Measurements from ENCODE around the gene HNRNPUL2.
A peak's percentile ranks its signal among the peaks of the same experiment; 100 is the strongest.
"Not testable (repeated sequence)": the region's sequence is repeated elsewhere in the genome, so short reads cannot be mapped to it uniquely, and the experiment has no call there.

The HNRNPUL2 gene

GRCh38 chr11:62726156-62726914 lies 922 bp downstream of the HNRNPUL2 start:
- no peak for DNase-seq

- no peak for DNase-seq
Measured at GRCh38 chr11:62725646-62726045, 1.6 kb downstream of the HNRNPUL2 start.

- DNase-seq: no peak
Measured at GRCh38 chr11:62724171-62724570, 3.1 kb downstream of the HNRNPUL2 start.

GRCh38 chr11:62721994-62722393 lies 5.3 kb downstream of the HNRNPUL2 start:
- DNase-seq: no peak

- no peak for DNase-seq
Measured at GRCh38 chr11:62719302-62719978, 7.8 kb downstream of the HNRNPUL2 start.

- no peak for DNase-seq
Measured at GRCh38 chr11:62716816-62717215, 10.4 kb downstream of the HNRNPUL2 start.

GRCh38 chr11:62716206-62716605 lies 11.1 kb downstream of the HNRNPUL2 start:
- DNase-seq: no peak

GRCh38 chr11:62715150-62716130 lies 11.8 kb downstream of the HNRNPUL2 start:
- no peak for DNase-seq

GRCh38 chr11:62713343-62713742 lies 13.9 kb downstream of the HNRNPUL2 start:
- DNase-seq: no peak

GRCh38 chr11:62712861-62713260 lies 14.4 kb downstream of the HNRNPUL2 start:
- no peak for DNase-seq

GRCh38 chr11:62712276-62712812 lies 14.9 kb downstream of the HNRNPUL2 start:
- DNase-seq: no peak

- no peak for DNase-seq
Measured at GRCh38 chr11:62710001-62710345, 17.3 kb downstream of the HNRNPUL2 start.

- peak; percentile 98 for DNase-seq
Measured at GRCh38 chr11:62709247-62710000, 17.8 kb downstream of the HNRNPUL2 start.

- peak; percentile 55 for DNase-seq
Measured at GRCh38 chr11:62708793-62709192, 18.5 kb downstream of the HNRNPUL2 start.

- no peak for DNase-seq
Measured at GRCh38 chr11:62708392-62708791, 18.9 kb downstream of the HNRNPUL2 start.

GRCh38 chr11:62707277-62707861 lies 19.9 kb downstream of the HNRNPUL2 start, which contains the start of the genes BSCL2 and GNG3:
BSCL2 (minus strand) TSS chr11:62707424; CDS start chr11:62707195, 229 bp downstream.
GNG3 (plus strand) TSS chr11:62707676; CDS start chr11:62708296, 620 bp downstream.
- no peak for DNase-seq

GRCh38 chr11:62706850-62707247 lies 20.4 kb downstream of the HNRNPUL2 start:
- no peak for DNase-seq

- peak; percentile 94 for DNase-seq
Measured at GRCh38 chr11:62705880-62706849, 21.1 kb downstream of the HNRNPUL2 start.

- no peak for DNase-seq
Measured at GRCh38 chr11:62705413-62705812, 21.8 kb downstream of the HNRNPUL2 start.

GRCh38 chr11:62703921-62704320 lies 23.3 kb downstream of the HNRNPUL2 start:
- not testable (repeated sequence) for DNase-seq

All from CD4-positive, alpha-beta T cell treated with Interleukin-15 for 1 hour (primary cell).